GM21447 (cell line): Measurements from ENCODE around the gene PLB1.

Source experiments
- ATAC-seq: cut with Tn5 transposase; IDR thresholded peaks from one replicate; pipeline ENCODE4 v1.9.1; 2021; ENCODE audit not compliant: unreplicated experiment

Gene PLB1

GRCh38 chr2:28607730-28608499 lies 112.1 kb downstream of the PLB1 start:
- ATAC-seq: no peak

- no peak for ATAC-seq
These were observed 112.9 kb downstream of the PLB1 start for GRCh38 chr2:28608500-28609424.

GRCh38 chr2:28610583-28611201 lies 114.8 kb downstream of the PLB1 start:
- no peak for ATAC-seq

- no peak for ATAC-seq
These were observed 116.4 kb downstream of the PLB1 start for GRCh38 chr2:28612131-28612812.

- no peak for ATAC-seq
These were observed 117.3 kb downstream of the PLB1 start for GRCh38 chr2:28613186-28613585.

- ATAC-seq: no peak
These were observed 118.0 kb downstream of the PLB1 start for GRCh38 chr2:28613633-28614501.

GRCh38 chr2:28615706-28616105 lies 119.8 kb downstream of the PLB1 start:
- ATAC-seq: no peak

- ATAC-seq: no peak
These were observed 120.6 kb downstream of the PLB1 start for GRCh38 chr2:28616396-28616999.

- ATAC-seq: no peak
These were observed 121.8 kb downstream of the PLB1 start for GRCh38 chr2:28617502-28618184.

- ATAC-seq: no peak
These were observed 122.6 kb downstream of the PLB1 start for GRCh38 chr2:28618221-28619141.

GRCh38 chr2:28619213-28620196 lies 123.6 kb downstream of the PLB1 start:
- ATAC-seq: no peak

- ATAC-seq: no peak
These were observed 124.5 kb downstream of the PLB1 start for GRCh38 chr2:28620291-28620793.

- ATAC-seq: no peak
These were observed 124.9 kb downstream of the PLB1 start for GRCh38 chr2:28620801-28621171.

- no peak for ATAC-seq
These were observed 125.6 kb downstream of the PLB1 start for GRCh38 chr2:28621172-28622100.

GRCh38 chr2:28622101-28622499 lies 126.2 kb downstream of the PLB1 start:
- no peak for ATAC-seq
